ENCODE results near the gene NOTCH1.

Gene NOTCH1

GRCh38 chr9:136586391-136586953 is 40.6 kb upstream of the NOTCH1 start:
- Histone ChIP-seq H2BK5ac (ENCODE audit: low read length) (peak overlapping the region; percentile 43), H2BK15ac (replicated peaks; ENCODE audit: low read depth) (no peak overlapping the region), H3K36me3 (ENCODE audit: control insufficient read depth, insufficient read depth, low read length) (no peaks in the 10 kb centered on the region), H3K4me2 (ENCODE audit: low read length) (no peak overlapping the region), H3K18ac (ENCODE audit: low read length) (no peak overlapping the region), H3K27me3 (ENCODE audit: insufficient read depth, low read length, poor library complexity) (no peaks in the 10 kb centered on the region), H2BK120ac (ENCODE audit: low read depth, low read length) (no peak overlapping the region), H3K27ac (ENCODE audit: low read depth, low read length) (no peak overlapping the region), H3K79me2 (ENCODE audit: control insufficient read depth, insufficient read depth, low read length) (no peaks in the 10 kb centered on the region), H3K9ac (ENCODE audit: low read length) (peak overlapping the region; percentile 7), H4K8ac (ENCODE audit: low read depth, low read length) (no peak overlapping the region), H4K5ac (ENCODE audit: low read length) (no peak overlapping the region), H3K4ac (ENCODE audit: low read depth, low read length) (no peak overlapping the region), H3K4me1 (ENCODE audit: control insufficient read depth, low read depth, low read length) (peaks cover 14% of the 10 kb centered on the region), H3K56ac (ENCODE audit: low read length) (peak overlapping the region; percentile 72), H3K79me1 (ENCODE audit: low read length) (peaks cover 2% of the 10 kb centered on the region), H2AK5ac (ENCODE audit: low read length) (peak overlapping the region; percentile 88), H3K4me3 (ENCODE audit: low read length) (no peak overlapping the region), H3K23ac (ENCODE audit: low read length) (no peak overlapping the region)
- no CpG with 5 or more reads among the region's 21 CpGs for WGBS (ENCODE audit: extremely low coverage, insufficient coverage, low lambda C conversion rate)
- no peak for DNase-seq

GRCh38 chr9:136585531-136586120 is 39.8 kb upstream of the NOTCH1 start:
- Histone ChIP-seq H2BK15ac (replicated peaks; ENCODE audit: low read depth) (no peak overlapping the region), H3K36me3 (ENCODE audit: control insufficient read depth, insufficient read depth, low read length) (no peaks in the 10 kb centered on the region), H4K5ac (ENCODE audit: low read length) (no peak overlapping the region), H3K27ac (ENCODE audit: low read depth, low read length) (no peak overlapping the region), H3K56ac (ENCODE audit: low read length) (peak overlapping the region; percentile 57), H3K9ac (ENCODE audit: low read length) (no peak overlapping the region), H3K79me1 (ENCODE audit: low read length) (peaks cover 2% of the 10 kb centered on the region), H3K4me2 (ENCODE audit: low read length) (no peak overlapping the region), H4K8ac (ENCODE audit: low read depth, low read length) (no peak overlapping the region), H2AK5ac (ENCODE audit: low read length) (no peak overlapping the region), H3K4me3 (ENCODE audit: low read length) (no peak overlapping the region), H3K27me3 (ENCODE audit: insufficient read depth, low read length, poor library complexity) (no peaks in the 10 kb centered on the region), H2BK120ac (ENCODE audit: low read depth, low read length) (no peak overlapping the region), H3K79me2 (ENCODE audit: control insufficient read depth, insufficient read depth, low read length) (no peaks in the 10 kb centered on the region), H3K23ac (ENCODE audit: low read length) (no peak overlapping the region), H3K4ac (ENCODE audit: low read depth, low read length) (no peak overlapping the region), H3K18ac (ENCODE audit: low read length) (no peak overlapping the region), H3K4me1 (ENCODE audit: control insufficient read depth, low read depth, low read length) (peaks cover 14% of the 10 kb centered on the region), H2BK5ac (ENCODE audit: low read length) (no peak overlapping the region)
- DNase-seq = no peak
- WGBS (ENCODE audit: extremely low coverage, insufficient coverage, low lambda C conversion rate) = no CpG with 5 or more reads among the region's 16 CpGs

GRCh38 chr9:136584934-136585333 is 39.1 kb upstream of the NOTCH1 start:
- Histone ChIP-seq H2BK5ac (ENCODE audit: low read length) (no peak overlapping the region), H3K36me3 (ENCODE audit: control insufficient read depth, insufficient read depth, low read length) (no peaks in the 10 kb centered on the region), H4K8ac (ENCODE audit: low read depth, low read length) (no peak overlapping the region), H2AK5ac (ENCODE audit: low read length) (peak overlapping the region; percentile 65), H3K56ac (ENCODE audit: low read length) (peak overlapping the region; percentile 65), H3K4me1 (ENCODE audit: control insufficient read depth, low read depth, low read length) (peaks cover 14% of the 10 kb centered on the region), H2BK120ac (ENCODE audit: low read depth, low read length) (no peak overlapping the region), H3K27me3 (ENCODE audit: insufficient read depth, low read length, poor library complexity) (no peaks in the 10 kb centered on the region), H3K23ac (ENCODE audit: low read length) (no peak overlapping the region), H3K18ac (ENCODE audit: low read length) (no peak overlapping the region), H4K5ac (ENCODE audit: low read length) (no peak overlapping the region), H2BK15ac (replicated peaks; ENCODE audit: low read depth) (no peak overlapping the region), H3K9ac (ENCODE audit: low read length) (no peak overlapping the region), H3K4me2 (ENCODE audit: low read length) (no peak overlapping the region), H3K27ac (ENCODE audit: low read depth, low read length) (no peak overlapping the region), H3K4me3 (ENCODE audit: low read length) (no peak overlapping the region), H3K4ac (ENCODE audit: low read depth, low read length) (no peak overlapping the region), H3K79me2 (ENCODE audit: control insufficient read depth, insufficient read depth, low read length) (no peaks in the 10 kb centered on the region), H3K79me1 (ENCODE audit: low read length) (peaks cover 2% of the 10 kb centered on the region)
- no peak for DNase-seq
- no CpG with 5 or more reads among the region's 10 CpGs for WGBS (ENCODE audit: extremely low coverage, insufficient coverage, low lambda C conversion rate)

- H3K4ac ChIP-seq (ENCODE audit: low read depth, low read length) = no peak overlapping the region
- no CpG with 5 or more reads among the region's 23 CpGs for WGBS (ENCODE audit: extremely low coverage, insufficient coverage, low lambda C conversion rate)
- H3K56ac ChIP-seq (ENCODE audit: low read length) = peak overlapping the region; percentile 65
- no peak for DNase-seq
- H3K27me3 ChIP-seq (ENCODE audit: insufficient read depth, low read length, poor library complexity) = no peaks in the 10 kb centered on the region
- H4K5ac ChIP-seq (ENCODE audit: low read length) = no peak overlapping the region
- H2BK15ac ChIP-seq (replicated peaks; ENCODE audit: low read depth) = no peak overlapping the region
- H3K4me3 ChIP-seq (ENCODE audit: low read length) = no peak overlapping the region
- no peak overlapping the region for H3K27ac ChIP-seq (ENCODE audit: low read depth, low read length)
- H3K18ac ChIP-seq (ENCODE audit: low read length) = no peak overlapping the region
- H3K9ac ChIP-seq (ENCODE audit: low read length) = no peak overlapping the region
- no peak overlapping the region for H2BK120ac ChIP-seq (ENCODE audit: low read depth, low read length)
- H3K79me2 ChIP-seq (ENCODE audit: control insufficient read depth, insufficient read depth, low read length) = no peaks in the 10 kb centered on the region
- no peak overlapping the region for H3K4me2 ChIP-seq (ENCODE audit: low read length)
- peaks cover 14% of the 10 kb centered on the region for H3K4me1 ChIP-seq (ENCODE audit: control insufficient read depth, low read depth, low read length)
- H2AK5ac ChIP-seq (ENCODE audit: low read length) = no peak overlapping the region
- H4K8ac ChIP-seq (ENCODE audit: low read depth, low read length) = no peak overlapping the region
- H3K79me1 ChIP-seq (ENCODE audit: low read length) = peaks cover 2% of the 10 kb centered on the region
- H3K23ac ChIP-seq (ENCODE audit: low read length) = no peak overlapping the region
- no peaks in the 10 kb centered on the region for H3K36me3 ChIP-seq (ENCODE audit: control insufficient read depth, insufficient read depth, low read length)
- H2BK5ac ChIP-seq (ENCODE audit: low read length) = no peak overlapping the region
Measured at GRCh38 chr9:136584401-136584932, 38.6 kb upstream of the NOTCH1 start.

GRCh38 chr9:136582977-136583735 is 37.3 kb upstream of the NOTCH1 start:
- Histone ChIP-seq H3K18ac (ENCODE audit: low read length) (no peak overlapping the region), H3K23ac (ENCODE audit: low read length) (no peak overlapping the region), H3K9ac (ENCODE audit: low read length) (no peak overlapping the region), H3K36me3 (ENCODE audit: control insufficient read depth, insufficient read depth, low read length) (no peaks in the 10 kb centered on the region), H3K4ac (ENCODE audit: low read depth, low read length) (no peak overlapping the region), H3K4me1 (ENCODE audit: control insufficient read depth, low read depth, low read length) (peaks cover 6% of the 10 kb centered on the region), H3K79me1 (ENCODE audit: low read length) (peaks cover 2% of the 10 kb centered on the region), H3K27me3 (ENCODE audit: insufficient read depth, low read length, poor library complexity) (no peaks in the 10 kb centered on the region), H3K4me2 (ENCODE audit: low read length) (no peak overlapping the region), H4K5ac (ENCODE audit: low read length) (no peak overlapping the region), H2BK120ac (ENCODE audit: low read depth, low read length) (no peak overlapping the region), H3K56ac (ENCODE audit: low read length) (no peak overlapping the region), H2AK5ac (ENCODE audit: low read length) (no peak overlapping the region), H3K79me2 (ENCODE audit: control insufficient read depth, insufficient read depth, low read length) (no peaks in the 10 kb centered on the region), H3K4me3 (ENCODE audit: low read length) (no peak overlapping the region), H3K27ac (ENCODE audit: low read depth, low read length) (no peak overlapping the region), H2BK15ac (replicated peaks; ENCODE audit: low read depth) (no peak overlapping the region), H4K8ac (ENCODE audit: low read depth, low read length) (no peak overlapping the region), H2BK5ac (ENCODE audit: low read length) (no peak overlapping the region)
- no peak for DNase-seq
- WGBS (ENCODE audit: extremely low coverage, insufficient coverage, low lambda C conversion rate) = no CpG with 5 or more reads among the region's 11 CpGs

All from mesendoderm (in vitro differentiated cells).